Vagina (tissue), 2 donors: ENCODE data around the gene NT5C3B.
"Not testable (repeated sequence)": the region's sequence is repeated elsewhere in the genome, so short reads cannot be mapped to it uniquely, and the experiment has no call there.

ENCODE experiments used
- CTCF ChIP-seq, 3 experiments: fragments of 450-650 bp in 2 of 3; fragments of 200-600 bp in 1 of 3; sonication (generic) in 1 of 3; IDR thresholded peaks; one replicate each; pipeline ENCODE4 v1.5.1; 2017 to 2019; ENCODE audit warnings: antibody characterized with exemption in 3 of 3, mild to moderate bottlenecking in 2 of 3, moderate library complexity in 2 of 3
- POLR2A ChIP-seq, 2 donors: fragments of 450-650 bp; IDR thresholded peaks; one replicate each; pipeline ENCODE4 v1.6.1; 2017; ENCODE audit warnings: antibody characterized with exemption in 2 of 2, mild to moderate bottlenecking in 2 of 2, moderate library complexity in 2 of 2
- POLR2AphosphoS5 ChIP-seq, 2 donors: sonication (generic); formaldehyde crosslinking; IDR thresholded peaks; one replicate each; pipeline ENCODE4 v1.9.0; 2017; ENCODE audit warnings: antibody characterized with exemption in 2 of 2, mild to moderate bottlenecking in 2 of 2, low read depth in 1 of 2; ENCODE audit not compliant: insufficient read depth in 1 of 2

- TF ChIP-seq POLR2AphosphoS5 (IDR thresholded peaks at IDR 0.05; ENCODE audit: insufficient read depth in 1 of 2, low read depth in 1 of 2); CTCF (IDR thresholded peaks at IDR 0.05); POLR2A (IDR thresholded peaks at IDR 0.05): not testable (repeated sequence)
These were observed 38.2 kb upstream of the NT5C3B start for GRCh38 chr17:41874293-41874670.
